HG03066 (cell line): ENCODE data around the gene PLA2G2E.

Source experiments
- ATAC-seq: cut with Tn5 transposase; IDR thresholded peaks from one replicate; pipeline ENCODE4 v1.9.1; 2021; ENCODE audit warnings: low read depth; ENCODE audit not compliant: unreplicated experiment

Gene PLA2G2E, protein sequence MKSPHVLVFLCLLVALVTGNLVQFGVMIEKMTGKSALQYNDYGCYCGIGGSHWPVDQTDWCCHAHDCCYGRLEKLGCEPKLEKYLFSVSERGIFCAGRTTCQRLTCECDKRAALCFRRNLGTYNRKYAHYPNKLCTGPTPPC

DNA sequence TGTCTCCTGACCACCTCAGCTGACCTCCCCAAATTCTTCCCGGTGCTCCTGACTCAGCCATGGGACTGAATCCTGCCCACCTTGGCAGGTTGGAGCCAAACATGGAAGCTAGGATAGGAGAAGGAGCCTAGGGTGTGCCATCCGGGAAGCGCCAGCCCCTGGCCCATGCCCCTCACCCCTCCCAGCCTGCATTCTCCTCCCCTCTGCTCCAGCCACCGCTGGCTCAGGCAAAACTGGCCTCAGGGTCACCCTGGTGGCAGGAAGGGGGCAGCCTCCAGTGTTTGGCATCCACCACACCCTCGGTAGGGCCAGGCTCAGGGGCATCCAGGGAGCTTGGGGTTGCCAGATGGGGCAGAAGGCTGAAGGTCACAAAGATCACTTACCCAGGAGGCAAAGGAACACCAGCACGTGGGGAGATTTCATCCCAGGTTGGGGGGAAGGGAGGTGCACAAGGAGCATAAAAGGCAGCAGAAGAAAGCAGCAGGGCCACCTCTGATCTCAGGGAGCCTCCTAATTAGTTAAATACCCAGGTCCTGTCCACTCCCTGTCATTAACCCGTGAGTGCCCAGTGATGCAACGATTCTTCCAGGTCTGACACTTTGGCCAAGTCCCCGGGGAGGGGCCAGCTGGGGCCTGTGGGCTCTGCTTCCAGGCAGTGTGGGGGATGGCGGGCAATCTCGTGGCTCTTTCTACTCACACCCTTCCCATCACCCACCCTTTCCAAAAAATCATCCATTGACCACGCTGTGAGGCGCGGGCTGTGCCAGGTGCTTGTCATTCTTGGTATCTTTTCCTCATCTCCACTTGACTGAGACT, at the start of gene PLA2G2E:
Gene PLA2G2E, minus strand, starts transcription at position 481 of the 816 bp plus-strand sequence. Its CDS starts 58 bp downstream, at position 423.
- no peak for ATAC-seq

DNA sequence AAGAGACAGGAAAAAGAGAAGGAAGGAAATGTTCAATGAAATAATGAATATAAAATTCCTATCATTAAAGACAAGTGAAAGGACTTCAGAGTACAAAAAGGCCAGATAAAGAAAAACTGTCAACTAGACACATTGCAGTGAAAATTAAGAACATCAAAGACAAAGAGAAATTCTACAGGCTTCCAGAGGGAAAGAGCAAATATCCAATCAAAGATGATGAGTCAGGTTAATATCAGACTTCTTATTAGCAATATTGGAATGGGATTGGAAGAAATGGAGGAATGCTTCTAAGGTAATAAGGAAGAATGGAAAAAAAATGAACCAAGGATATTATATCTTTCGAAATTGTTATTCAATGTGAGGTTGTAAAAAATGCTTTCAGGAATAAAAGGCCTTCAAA, 48.2 kb upstream of the PLA2G2E start:
- no peak for ATAC-seq

DNA sequence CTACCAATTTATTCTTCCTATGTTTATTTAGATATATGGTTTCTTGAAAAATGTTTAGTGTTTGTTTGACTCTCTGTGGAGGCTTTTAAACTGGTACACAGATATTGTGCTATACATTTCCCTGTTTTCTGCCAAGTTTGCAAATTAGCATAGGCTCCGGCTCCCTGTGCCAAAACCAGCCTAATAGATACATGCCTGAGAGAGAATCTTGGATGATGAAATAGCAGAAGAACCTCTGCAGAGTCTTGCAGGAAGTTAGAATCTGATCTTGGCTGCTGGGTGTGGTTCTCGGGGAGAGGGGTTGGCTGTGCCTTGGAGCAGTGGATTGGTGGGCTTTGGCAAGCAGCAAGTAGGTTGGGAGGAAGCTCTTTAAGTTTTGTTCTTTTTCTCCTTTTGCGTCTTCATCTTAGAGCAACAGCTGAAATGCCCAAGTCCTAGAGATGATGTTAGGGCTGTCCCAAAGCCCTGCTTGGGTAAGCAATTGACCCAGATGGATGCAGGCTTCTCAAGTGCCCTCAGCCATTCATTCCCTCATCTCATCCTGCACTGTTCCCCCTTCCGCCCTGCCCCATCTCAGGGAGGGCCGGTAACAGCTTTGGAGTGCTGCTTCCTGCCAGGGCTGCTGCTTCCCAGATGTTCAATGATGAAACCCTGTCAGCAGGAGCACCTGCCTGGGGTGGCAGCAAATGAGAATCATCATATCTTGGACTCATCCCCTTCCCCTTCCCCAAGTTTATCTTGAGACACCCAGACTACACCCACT, 46.7 kb upstream of the PLA2G2E start:
- ATAC-seq: no peak

DNA sequence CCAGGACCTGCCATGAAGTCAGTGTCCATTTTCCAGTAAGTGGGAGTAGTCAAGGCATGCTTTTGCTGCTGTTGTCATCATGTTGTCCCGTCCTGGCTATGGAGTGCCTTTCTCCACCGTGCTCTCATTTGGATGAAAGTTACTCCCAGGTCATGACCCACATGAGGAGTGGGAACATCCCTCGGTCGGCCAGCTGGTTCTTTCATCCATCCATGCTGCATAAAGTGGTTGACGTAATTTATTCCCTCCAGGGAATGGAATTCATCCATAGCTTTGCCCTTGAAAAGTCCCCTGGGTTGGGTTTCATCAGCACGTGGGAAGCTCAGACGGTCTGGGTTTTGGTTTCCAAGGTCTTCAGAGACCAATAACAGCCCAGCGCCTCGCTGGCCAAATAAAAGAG, 44.4 kb upstream of the PLA2G2E start:
- ATAC-seq: no peak

DNA sequence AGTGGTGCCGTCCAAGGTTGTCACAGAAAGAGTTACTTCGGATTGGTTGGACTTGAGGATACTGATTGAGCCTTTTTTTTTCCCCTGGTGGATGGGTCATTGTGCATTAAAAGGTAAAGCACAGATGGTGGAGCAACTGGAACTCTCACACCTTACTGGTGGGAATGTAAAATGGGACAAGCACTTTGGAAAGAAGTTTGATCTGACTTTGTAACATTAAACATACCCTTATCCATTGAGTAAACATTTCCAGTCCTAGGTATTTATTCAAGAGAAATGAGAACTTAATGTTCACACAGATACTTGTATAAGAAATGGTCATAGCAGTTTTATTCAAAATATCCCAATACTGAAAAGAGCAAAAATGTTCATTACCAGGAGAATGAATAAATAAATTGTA, 41.1 kb upstream of the PLA2G2E start:
- ATAC-seq: no peak

DNA sequence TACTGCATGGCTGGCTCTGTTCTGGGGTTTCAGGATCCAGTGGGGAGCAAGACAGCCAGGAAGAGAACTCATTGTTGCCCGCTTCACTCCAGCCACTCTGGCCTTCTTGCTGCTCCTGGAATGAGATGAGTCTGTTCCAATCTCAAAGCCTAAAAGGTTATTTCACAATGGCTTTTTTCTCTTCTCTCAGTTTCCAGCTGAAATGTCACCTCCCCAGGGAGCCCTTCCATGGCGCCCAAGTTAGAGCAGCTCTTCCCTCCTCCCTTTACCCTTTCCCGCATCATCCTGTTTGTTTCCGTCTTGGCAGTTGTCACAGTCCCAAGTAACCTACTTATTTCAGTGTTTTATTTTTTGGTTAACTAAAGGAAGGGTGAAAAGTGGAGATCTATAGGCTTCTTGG, 40.2 kb upstream of the PLA2G2E start:
- no peak for ATAC-seq

DNA sequence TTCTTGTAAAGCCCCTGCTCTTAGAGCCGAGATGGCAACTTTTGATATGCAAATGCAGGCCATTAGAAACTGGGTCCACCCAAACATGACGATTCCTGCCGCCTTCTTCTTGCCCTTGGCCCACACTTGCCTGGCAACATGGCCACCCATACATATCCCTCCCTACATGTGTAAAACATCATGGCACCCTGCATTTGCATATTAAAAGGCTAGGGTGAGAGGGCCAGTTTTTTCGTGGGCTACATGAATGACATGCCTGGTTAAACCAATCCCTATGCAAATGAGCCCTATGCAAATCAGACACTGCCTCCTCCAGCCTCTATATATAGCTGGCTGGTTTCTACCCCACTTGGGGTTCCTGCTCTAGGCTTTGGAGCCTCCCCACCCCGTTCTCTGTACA, 37.2 kb upstream of the PLA2G2E start:
- no peak for ATAC-seq

DNA sequence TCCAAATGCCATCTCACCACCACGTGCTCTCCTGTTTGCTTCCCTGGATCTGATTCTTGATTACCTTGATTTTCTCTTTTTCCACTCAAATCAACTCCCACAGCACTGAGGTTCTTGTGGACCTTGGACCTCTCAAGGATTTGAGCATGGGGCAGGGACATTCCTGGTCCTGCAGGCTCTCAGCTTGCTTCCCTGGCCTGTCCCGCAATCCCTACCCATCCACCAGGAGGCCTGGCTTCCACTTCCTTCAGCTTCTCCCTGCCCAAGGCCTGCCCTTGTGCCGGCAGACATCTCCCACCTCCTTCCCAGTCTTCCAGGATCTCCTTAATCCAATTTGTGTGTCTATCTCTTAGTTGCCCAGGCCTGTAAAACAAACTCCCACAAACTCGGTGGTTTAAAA, 34.4 kb upstream of the PLA2G2E start:
- no peak for ATAC-seq

DNA sequence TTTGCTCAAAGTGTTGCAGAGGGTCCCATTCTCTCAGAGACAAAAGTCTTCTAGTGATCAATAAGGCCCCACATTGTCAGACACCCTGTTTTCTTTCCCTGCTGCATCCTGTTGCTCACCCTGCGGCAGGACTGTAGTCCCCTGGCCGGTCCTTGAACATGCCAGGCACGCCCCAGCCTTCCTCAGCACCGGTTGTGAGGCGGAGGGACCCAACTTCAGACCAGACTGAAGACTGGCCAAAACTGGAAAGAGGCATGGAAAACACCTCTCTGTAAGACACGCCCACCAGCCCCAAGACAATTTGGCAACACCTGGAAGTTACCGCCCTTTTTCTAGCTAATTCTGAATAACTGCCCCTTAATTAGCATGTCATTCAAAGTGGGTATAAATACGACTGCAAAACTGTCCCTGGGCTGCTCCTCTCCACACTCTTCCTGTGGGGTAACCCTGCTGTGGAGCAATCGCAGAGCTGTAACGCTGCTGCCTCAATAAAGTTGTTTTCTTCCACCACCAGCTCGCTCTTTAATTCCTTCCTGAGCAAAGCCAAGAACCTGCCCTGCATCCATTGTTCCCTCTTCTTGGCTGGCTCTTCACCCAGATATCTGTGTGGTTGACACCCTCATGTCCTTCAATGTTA, 32.2 kb upstream of the PLA2G2E start:
- no peak for ATAC-seq

DNA sequence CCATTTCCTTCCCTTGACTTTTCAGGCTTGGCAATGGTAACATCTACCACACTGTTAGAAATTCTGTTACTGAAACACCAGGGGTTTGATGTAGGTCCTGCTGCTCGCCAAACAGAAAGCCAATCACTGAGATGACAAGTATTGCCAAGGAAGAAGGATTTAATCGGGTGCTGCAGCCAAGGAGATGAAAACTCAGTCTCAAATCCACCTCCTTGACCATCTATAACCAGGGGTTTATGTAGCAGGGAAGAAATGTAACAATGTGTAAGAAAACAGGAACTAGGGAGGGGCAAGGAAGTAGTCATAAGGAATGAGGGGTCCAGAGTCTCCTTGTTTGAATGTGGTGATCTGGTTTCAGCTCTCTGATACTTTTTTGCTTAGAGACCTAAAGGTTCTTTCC, 30.6 kb upstream of the PLA2G2E start:
- ATAC-seq: no peak

DNA sequence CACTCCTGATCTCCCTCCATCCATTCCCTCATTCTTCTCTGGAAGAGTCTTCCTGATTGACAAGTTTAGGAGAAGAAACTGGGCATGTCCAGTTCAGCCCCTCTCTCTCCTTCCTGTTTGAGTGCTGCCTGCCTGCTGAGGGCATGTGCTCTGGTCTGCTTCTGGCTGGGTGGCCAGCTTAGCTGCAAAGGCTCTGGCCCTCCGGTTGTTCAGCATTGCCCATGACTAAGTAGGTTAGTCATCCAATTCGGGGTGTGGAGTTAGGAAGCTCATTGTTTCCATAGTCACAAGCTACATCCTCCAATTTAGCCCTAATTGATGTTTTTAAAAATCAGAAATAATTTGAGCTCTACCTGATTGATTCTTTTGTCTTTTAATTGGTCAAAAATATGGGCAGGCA, 25.6 kb upstream of the PLA2G2E start:
- no peak for ATAC-seq

DNA sequence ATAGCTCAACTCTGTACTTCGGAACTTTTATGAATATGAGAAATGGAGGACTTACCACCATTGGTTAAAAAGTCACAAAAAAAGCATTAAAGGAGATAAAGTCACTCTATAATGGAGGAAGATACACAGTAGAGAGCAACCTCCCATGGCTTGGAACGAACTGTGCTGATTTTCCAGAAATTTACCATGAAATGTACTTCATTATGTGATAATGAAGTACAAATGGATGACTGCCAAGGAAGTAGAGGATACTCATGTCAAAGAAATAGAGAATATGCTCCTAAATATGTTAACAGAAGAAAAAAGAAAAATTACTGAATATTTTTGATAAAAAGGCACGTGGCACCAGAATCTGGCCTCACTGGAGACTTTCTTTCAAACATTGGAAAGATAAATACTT, 23.6 kb upstream of the PLA2G2E start:
- no peak for ATAC-seq

DNA sequence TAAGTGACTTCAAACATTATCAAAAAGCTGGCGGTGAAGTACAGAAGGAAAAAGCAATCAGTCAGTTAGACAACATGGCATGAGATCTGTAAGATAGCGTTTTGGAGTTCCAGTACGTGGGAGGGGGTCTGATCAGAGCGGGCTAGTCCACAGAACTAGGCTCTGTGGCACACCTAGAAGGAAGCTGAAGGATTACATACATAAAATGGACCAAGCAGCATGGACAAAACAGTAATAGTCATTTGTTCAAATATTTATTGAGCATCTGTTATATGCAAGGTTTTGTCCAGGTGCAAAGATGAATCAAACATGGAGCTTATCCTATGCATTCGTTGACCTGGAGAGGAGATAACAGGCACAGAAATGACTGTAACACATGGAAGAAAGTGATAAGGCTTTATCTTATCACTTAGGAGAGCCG, 22.9 kb upstream of the PLA2G2E start:
- ATAC-seq: no peak

DNA sequence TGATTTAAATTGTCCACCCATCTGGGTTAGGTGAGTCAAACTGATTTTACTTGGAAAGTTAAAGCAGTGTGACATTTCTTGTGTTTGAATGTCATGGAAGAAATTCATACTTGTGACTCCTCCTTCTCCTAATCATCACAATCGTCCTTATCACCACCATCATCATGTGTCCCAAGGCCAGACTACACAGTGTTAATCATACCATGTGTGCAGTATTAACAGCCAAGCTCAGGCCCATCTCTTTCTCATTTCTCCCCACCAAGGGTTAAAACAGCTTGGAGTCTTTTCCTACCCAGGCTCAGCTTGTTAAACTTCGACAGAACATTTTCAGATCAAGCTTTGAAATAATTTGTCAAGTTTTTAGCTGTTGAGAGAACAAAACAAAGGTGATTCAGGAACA, 22.5 kb upstream of the PLA2G2E start:
- no peak for ATAC-seq

DNA sequence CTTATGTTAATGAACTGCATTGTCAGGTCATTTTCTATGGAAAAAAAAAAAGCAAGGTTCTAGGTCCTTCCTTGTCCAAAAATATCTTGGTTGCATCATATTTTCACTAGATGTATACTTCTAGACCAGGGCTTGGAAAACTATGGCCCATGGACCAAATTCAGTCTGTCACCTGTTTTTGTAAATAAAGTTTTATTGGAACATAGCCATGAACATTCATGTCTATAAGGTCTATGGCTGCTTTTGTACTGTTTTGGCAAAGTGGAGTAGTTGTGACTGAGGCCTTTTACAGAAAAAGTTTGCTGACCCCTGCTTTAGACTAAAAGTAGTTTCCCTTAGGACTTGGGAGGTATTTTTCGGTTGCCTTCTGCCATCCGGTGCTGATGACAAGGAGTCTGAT, 19.2 kb upstream of the PLA2G2E start:
- ATAC-seq: no peak

DNA sequence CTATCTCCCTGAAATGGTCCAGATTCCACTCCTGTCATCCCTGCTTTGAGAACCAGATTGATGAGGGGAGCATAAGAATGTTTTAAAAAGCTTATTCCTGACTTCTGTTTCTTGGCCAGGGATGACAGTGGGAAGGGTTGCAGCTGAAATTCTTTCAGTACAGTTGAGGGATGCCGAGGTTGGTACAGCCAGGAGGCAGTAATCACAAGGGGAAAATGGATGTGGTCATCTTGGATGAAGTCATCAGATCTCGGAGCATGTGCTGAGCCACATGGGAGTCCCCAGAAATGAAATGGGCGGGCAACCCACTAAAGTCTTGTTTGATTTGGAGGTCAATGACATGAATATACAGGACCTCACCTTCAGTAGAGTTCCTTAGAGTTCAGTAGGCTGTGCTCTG, 18.7 kb upstream of the PLA2G2E start:
- no peak for ATAC-seq

DNA sequence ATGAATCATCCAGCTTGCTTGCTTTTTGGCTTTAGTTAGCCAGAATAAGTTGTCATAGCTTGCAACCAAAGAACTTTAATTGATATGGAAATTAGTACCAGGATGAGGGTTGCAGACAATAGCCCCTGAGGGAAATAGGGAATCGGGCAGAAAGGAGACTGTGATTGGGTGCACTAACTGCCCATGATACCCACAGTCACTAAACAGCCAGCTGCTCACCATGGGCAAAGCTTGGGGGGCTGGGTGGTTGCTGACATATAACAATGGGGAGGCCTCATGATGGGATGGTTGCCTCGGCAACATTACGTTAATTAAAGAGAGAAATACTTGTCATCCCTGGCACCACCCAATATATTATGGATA, 17.8 kb upstream of the PLA2G2E start:
- no peak for ATAC-seq

DNA sequence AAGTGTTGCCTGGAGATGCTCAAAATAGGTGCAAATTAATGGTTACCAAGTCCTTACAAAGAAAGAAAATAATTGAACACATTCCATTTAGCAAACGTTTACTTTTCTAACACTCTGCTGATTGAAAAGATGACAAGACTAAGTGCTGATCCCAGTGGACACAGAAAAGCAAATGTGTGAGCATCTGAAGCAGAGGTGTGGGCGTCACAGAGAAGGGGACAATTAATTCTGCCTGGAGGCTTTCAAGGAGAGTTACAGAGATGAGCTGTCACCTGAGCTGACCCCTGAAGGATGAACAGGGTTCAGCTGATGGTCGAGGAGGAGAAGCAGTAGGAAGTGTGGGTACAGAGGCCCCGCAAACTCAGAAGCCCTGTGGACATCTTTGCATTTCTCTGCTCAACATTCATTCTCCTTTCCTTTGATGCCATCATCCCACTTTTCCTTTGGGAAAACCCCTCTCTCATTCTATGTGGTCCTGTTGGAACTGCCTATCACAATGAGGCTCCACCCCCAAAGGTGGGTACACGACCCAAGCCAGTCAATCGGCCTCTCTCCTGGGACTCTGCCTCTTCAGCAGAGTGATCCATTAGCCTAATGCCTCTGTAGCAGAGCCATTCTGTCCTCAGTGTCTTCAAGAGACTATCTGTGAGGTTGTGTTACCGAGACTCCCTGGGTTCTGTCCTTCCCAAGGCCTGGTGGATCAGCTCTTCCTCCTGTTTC, 17.2 kb upstream of the PLA2G2E start:
- no peak for ATAC-seq

DNA sequence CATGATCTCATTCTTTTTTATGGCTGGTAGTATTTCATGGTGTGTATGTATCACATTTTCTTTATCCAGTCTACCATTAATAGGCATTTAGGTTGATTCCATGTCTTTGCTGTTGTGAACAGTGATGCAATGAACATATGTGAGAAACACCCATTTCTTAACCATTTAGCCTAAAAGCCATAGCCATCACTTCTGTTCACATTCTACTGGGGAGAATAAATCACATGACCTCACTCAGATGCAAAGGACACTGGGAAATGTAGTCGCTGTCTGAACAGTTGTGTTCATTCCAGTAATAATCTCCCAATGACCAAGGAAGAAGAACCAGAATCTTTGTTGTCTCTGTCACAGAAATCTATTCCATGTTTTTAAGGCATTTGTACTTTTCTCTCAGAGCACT, 15.1 kb upstream of the PLA2G2E start:
- ATAC-seq: no peak

DNA sequence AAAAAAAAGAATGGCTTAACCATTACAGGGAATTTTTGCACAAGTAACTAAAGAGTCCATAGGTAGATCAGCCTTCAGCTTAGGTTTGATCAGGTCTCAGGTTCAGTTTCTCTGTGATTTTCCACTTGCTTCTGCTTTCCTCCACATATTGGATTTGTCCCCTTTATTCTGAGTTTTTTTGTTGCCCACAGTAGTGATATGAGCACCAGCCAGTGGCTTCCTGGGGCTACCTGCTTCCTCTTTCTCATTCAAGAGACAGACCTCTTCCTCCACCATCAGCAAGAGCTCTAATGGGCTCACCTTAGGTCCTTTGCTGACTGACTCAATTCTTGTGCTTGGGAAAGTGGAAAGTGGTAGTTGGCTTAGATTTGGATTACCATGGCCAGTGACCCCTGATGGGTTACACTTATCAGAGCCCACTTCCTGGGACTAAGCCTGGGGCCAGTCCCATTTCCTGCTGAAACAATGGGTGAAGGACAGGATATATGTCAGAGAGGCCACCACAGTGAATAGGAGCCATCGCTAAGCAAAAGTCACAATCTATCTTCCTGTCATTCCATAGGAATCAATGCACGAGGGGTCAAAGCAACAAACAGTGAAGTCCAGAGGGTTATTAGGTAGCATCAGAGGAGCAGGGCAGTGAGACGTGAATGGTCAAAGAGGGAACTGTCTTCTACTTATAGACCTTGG, 12.8 kb upstream of the PLA2G2E start:
- no peak for ATAC-seq
